DND-41 (cell line): ENCODE data around the gene GRM5.

Experiments used
- CTCF ChIP-seq: IDR thresholded peaks from 2 replicates; pipeline ENCODE4 v1.5.1; 2012; ENCODE audit warnings: borderline replicate concordance, low read length, moderate library complexity, mild to moderate bottlenecking; ENCODE audit not compliant: poor library complexity, severe bottlenecking; ENCODE audit errors: extremely low read depth
- EZH2 ChIP-seq: IDR thresholded peaks from 3 replicates; pipeline ENCODE4 v1.6.1; 2012; ENCODE audit warnings: borderline replicate concordance, low read depth, mild to moderate bottlenecking, moderate library complexity, low read length, inconsistent platforms; ENCODE audit not compliant: severe bottlenecking

- no peak for TF ChIP-seq EZH2
- no peak for TF ChIP-seq CTCF
These were observed 578.1 kb downstream of the GRM5 start for GRCh38 chr11:88487646-88488045.
